H7 (cell line): ENCODE data around the gene UMODL1. TPM values are rescaled to one million over a fixed set of nuclear protein-coding genes. Genes with fewer than 3 reads are reported as not detected.
"Not testable (repeated sequence)": the region's sequence is repeated elsewhere in the genome, so short reads cannot be mapped to it uniquely, and the experiment has no call there.

Experiments used
- DNase-seq: peaks from one replicate; pipeline ENCODE4 v3.0.0; 2012
- H3K27me3 ChIP-seq: 2 replicates; pipeline ENCODE4 v1.6.0; 2011; ENCODE audit warnings: mild to moderate bottlenecking, low read length; ENCODE audit not compliant: control insufficient read depth, insufficient read depth
- H3K36me3 ChIP-seq: replicated peaks from 2 replicates; pipeline ENCODE4 v1.5.1; 2011; ENCODE audit warnings: low read length; ENCODE audit not compliant: control insufficient read depth, insufficient read depth
- H3K4me3 ChIP-seq: 2 replicates; pipeline ENCODE4 v1.5.1; 2011; ENCODE audit warnings: low read depth, mild to moderate bottlenecking, control low read depth, low read length, moderate library complexity; ENCODE audit not compliant: insufficient read depth
- total RNA-seq: library from RNA; depleted of rRNA; stranded (reverse); fragments of >200 nt; shearing (Covaris generic); gene quantifications from 2 replicates; pipeline ENCODE4 v1.2.3, GENCODE V29; 2014

UMODL1 gene
- total RNA-seq, 1 experiment from 2014 or later: 0.73 TPM

- not testable (repeated sequence) for DNase-seq, H3K27me3 ChIP-seq, H3K4me3 ChIP-seq, H3K36me3 ChIP-seq
Observed at GRCh38 chr21:42077685-42078238, 6.6 kb downstream of the UMODL1 start.

DNA sequence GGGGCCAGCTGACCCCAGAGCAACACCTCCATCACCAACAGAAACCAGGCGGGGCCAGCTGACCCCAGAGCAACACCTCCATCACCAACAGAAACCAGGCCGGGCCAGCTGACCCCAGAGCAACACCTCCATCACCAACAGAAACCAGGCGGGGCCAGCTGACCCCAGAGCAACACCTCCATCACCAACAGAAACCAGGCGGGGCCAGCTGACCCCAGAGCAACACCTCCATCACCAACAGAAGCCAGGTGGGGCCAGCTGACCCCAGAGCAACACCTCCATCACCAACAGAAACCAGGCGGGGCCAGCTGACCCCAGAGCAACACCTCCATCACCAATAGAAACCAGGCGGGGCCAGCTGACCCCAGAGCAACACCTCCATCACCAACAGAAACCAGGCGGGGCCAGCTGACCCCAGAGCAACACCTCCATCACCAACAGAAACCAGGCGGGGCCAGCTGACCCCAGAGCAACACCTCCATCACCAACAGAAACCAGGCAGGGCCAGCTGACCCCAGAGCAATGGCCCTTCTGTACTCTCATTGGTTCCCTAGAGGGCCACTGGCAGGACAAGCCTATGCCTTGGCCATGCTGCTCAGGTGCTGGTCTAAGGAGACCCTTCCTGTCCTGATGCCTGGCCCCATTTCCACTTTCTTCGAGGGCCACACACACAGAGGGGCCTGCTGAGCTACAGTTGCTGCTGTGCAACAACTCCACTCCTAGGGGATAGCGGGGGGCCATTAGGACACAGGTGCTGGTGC lies 7.3 kb downstream of the UMODL1 start:
- H3K27me3 ChIP-seq, H3K36me3 ChIP-seq, DNase-seq, H3K4me3 ChIP-seq: not testable (repeated sequence)

DNA sequence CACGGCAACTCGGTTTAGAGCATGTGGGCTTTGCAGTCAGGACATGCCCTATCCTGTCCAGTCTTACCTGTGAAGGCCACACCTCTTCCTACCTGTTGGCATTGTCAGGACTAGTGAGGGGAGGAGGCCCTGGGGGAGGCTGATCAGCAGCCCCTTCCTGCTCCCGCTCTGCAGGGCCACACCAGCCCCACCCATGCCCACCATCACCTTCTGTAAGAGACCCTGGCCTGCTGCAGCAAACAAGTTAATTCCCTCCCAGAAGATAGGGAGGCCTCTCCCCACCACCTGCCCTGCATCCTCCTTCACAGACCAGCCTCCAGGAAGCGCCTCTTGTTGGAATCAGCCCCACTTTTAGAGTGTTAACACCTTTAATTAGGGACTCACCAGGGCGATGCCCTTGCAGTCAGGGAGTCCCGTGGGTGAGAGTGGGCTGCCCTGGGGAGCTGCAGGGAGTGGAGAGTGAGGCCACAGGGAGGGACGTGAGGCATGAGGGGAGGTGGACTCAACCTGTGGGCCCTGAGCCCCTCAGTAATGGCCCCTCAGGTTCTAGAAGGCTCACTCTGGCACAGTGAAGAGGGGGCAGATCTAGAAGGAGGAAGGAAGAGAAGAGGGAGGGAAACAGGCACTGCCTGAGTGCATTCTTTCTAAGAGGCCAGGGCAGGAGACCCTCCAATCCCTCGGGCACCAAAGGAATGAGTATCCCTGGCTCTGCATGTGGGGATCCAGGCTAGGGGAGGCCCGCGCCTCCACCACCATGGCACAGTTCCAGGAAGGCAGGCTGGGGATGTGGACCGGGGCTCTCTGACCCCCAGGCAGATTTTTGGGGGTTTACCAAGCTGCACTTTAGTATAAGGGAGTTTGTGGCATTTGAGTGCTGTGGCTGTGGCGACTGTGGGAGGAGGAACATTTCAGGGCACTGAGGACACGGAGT lies 8.2 kb downstream of the UMODL1 start:
- no peaks in the 10 kb centered on the region for H3K27me3 ChIP-seq
- DNase-seq: no peak
- no peak overlapping the region for H3K4me3 ChIP-seq
- no peaks in the 10 kb centered on the region for H3K36me3 ChIP-seq

DNA sequence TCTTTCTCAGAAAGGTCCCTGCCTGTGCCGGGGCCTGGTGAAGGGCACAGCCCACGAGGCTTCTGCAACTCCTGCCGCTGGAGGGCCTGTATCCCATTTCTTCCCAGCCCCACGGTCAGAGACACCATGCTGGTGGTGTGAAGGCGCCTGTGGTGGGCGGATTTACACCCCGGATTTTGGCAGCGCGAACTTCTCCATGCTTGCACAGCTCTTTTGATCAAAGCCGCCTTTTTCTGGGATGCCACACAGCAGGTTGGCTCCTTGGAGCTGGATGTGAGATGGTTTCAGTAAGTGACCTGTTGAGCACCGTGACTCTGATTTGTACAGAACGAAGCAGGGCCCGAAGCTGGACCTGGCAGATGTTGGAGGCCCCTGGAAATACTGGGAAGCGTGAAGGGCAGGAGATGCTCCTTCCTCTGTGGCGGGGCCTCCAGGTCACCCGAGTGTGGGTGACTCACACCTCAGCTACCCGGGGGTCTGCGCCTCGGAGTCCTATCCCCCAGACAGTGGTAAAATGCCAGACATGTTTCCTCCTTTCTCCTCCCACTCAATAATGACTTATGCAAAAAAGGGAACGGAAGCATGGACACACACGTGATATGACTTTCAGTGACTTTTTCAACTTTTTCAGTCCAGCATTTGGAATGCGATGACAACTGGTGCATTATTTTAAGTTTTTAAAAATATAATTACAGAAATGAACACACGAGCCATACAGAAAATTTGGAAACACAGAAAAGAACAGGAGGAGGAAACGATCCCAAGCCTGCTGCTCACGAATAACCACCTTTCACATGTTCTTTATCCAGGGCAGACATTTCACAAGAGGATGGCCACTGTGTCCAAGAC lies 9.0 kb downstream of the UMODL1 start:
- DNase-seq: no peak
- H3K36me3 ChIP-seq: no peaks in the 10 kb centered on the region

DNA sequence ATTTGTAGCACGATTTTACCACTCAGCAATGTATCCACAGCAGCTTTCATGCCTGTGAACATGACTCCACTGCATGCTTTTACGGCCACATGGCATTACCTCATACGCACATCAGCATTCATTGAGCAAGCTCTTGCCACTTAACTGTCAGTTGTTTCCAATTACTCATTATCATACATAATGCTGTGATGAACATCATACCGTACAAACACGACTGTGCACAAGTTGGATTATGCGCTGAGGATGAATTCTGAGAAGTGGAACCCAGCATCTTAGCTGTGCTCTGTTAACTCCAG lies 9.6 kb downstream of the UMODL1 start:
- H3K36me3 ChIP-seq: no peaks in the 10 kb centered on the region
- no peak for DNase-seq
- no peaks in the 10 kb centered on the region for H3K27me3 ChIP-seq
- H3K4me3 ChIP-seq: no peak overlapping the region

More for the DNA sequence above, 9.0 kb downstream of the UMODL1 start:
- Histone ChIP-seq H3K27me3 (no peaks in the 10 kb centered on the region), H3K4me3 (no peak overlapping the region)

GRCh38 chr21:42081138-42081537 lies 10.0 kb downstream of the UMODL1 start:
- no peaks in the 10 kb centered on the region for H3K36me3 ChIP-seq
- DNase-seq: no peak
- no peaks in the 10 kb centered on the region for H3K27me3 ChIP-seq
- H3K4me3 ChIP-seq: no peak overlapping the region

DNA sequence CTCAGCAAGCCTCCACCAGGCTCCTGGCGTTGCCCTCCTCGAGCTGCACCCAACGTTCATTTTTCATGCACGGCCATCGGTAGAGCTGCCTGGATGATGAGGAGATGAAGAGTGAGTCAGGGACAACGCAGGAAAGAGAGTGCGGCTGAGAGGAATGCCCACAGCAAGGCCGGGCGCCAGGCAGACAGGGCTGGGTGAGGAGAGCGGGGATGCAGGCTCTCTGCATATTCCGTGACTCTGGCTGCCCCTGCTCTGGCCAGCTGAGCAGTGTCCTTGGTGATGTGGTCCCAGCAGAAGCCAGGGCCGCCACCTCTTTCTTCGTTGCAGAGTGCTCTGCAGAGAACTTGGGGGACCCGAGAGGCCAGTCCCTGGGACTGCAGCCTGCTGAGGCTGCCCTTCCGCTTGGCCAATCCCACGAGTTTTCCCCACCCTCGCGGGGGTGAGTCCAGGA lies 10.8 kb downstream of the UMODL1 start:
- DNase-seq: peak; percentile 69
- Histone ChIP-seq H3K36me3 (no peaks in the 10 kb centered on the region), H3K4me3 (no peak overlapping the region), H3K27me3 (no peaks in the 10 kb centered on the region)

DNA sequence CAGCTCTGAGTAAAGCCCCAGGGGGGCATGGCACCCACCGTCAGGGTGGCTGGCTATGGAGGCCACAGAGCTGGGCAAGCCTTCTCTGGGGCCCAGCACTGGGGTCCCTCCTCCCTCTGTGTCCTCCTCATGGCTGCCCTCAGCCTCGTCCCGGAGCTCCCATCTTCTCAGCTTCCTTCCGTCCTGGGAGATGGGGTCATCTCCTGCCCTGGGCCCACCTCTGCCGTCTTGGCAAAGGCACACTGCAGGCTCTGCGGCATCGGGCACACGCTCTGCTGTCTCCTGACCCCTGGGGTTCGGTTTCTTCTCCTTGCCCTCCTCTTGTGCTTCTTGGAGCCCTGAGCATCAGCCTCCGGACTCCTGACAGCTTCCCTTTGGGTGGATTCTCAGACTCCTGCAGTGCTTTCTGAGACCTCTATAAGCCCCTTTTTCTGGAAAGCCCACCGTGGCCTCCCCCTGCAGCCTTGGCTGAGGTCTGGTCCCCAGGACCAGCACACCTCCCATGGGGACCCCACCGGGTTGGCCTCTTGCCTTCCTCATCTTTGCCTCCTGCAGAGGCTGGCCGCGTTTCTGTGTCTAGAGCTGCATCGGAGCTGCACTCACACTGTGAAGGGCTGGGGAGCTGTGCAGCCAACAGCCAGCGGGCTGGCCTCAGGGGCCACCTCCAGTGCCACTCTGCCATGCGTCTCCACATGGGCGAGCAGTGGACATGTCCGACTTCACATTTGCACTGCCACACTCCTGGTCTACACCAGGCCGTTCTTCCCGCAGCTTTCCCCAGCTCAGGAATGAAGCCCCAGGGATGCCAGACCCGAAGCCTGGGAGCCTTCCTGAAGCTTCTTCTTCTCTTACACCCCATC lies 11.6 kb downstream of the UMODL1 start:
- Histone ChIP-seq H3K27me3 (no peaks in the 10 kb centered on the region), H3K4me3 (no peak overlapping the region), H3K36me3 (no peaks in the 10 kb centered on the region)
- no peak for DNase-seq

DNA sequence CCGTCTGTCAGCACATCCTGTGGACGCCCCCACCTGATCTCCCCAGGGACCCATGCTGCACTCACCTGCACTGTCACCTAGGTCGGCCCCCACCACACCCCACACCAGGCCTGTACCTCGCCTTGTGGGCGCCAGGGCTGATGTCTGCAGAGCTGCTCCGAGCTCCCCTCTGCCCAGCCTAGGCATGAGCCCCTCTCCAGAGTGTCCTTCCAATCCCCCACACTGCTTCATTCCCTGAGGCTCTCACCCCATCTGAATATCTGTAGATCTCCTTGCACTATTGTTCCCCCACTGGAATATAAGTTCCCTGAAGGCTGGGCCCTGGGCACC lies 12.2 kb downstream of the UMODL1 start:
- Histone ChIP-seq H3K4me3 (no peak overlapping the region), H3K27me3 (no peaks in the 10 kb centered on the region), H3K36me3 (no peaks in the 10 kb centered on the region)
- no peak for DNase-seq

DNA sequence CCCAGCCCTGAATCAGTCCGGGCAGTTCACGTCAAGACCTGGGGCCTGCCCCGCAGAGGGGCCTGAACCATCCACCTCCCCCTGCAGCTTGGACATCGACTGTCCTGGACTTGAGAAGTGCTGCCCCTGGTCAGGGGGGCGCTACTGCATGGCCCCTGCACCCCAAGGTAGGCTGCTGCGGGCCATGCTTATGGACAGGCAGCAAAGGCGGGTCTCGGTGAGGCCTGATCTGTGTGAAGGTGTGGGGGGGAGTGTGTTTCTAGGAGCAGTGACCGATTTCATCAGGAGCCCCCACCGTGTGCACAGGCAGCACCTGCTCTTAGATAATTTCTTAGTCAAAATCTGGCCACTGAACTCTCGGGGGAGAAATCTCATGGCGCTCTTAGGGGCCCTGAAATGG lies 13.0 kb downstream of the UMODL1 start:
- H3K36me3 ChIP-seq: no peaks in the 10 kb centered on the region
- DNase-seq: no peak
- no peaks in the 10 kb centered on the region for H3K27me3 ChIP-seq
- no peak overlapping the region for H3K4me3 ChIP-seq

GRCh38 chr21:42085246-42086077 lies 14.3 kb downstream of the UMODL1 start:
- DNase-seq: no peak
- Histone ChIP-seq H3K4me3 (no peak overlapping the region), H3K27me3 (no peaks in the 10 kb centered on the region), H3K36me3 (no peaks in the 10 kb centered on the region)

GRCh38 chr21:42086969-42087368 lies 15.9 kb downstream of the UMODL1 start:
- DNase-seq: no peak
- no peaks in the 10 kb centered on the region for H3K36me3 ChIP-seq
- peaks cover 3% of the 10 kb centered on the region; the same call in 1 of the 2 replicates for H3K27me3 ChIP-seq
- no peak overlapping the region for H3K4me3 ChIP-seq

- H3K27me3 ChIP-seq: peaks cover 3% of the 10 kb centered on the region; the same call in 1 of the 2 replicates
- no peak for DNase-seq
- H3K36me3 ChIP-seq: no peaks in the 10 kb centered on the region
- no peak overlapping the region for H3K4me3 ChIP-seq
Observed at GRCh38 chr21:42088148-42088547, 17.0 kb downstream of the UMODL1 start.
